Measurements from ENCODE around the gene AGFG2.
A peak's percentile ranks its signal among the peaks of the same experiment; 100 is the strongest.
"Not testable (repeated sequence)": the region's sequence is repeated elsewhere in the genome, so short reads cannot be mapped to it uniquely, and the experiment has no call there.

The AGFG2 gene

GRCh38 chr7:100538654-100539435 lies at the start of gene AGFG2:
TSS of gene AGFG2 (plus strand) at chr7:100539203. CDS start at chr7:100539347, 144 bp downstream.
- peak; percentile 100 for DNase-seq

DNA sequence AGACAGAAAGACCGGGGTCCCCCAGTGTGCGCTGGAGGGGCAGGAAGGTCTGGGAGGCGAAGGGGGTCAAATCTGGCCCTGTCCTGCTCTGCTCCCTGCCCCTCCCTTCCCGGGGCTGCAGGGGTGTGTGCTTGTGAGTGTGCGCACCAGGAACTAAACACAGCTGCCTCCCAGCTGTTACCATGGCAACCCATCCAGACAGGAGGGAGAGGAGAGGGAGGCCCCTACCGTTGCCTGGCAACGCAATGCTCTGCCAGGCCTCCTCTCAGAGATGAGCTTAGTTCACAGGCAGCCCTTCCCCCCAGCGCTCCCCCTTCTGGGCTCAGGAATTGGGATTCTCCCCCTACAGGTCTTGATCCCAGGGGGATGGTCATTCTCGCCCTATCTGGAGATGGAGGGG lies 49.2 kb upstream of the AGFG2 start:
- no peak for DNase-seq

DNA sequence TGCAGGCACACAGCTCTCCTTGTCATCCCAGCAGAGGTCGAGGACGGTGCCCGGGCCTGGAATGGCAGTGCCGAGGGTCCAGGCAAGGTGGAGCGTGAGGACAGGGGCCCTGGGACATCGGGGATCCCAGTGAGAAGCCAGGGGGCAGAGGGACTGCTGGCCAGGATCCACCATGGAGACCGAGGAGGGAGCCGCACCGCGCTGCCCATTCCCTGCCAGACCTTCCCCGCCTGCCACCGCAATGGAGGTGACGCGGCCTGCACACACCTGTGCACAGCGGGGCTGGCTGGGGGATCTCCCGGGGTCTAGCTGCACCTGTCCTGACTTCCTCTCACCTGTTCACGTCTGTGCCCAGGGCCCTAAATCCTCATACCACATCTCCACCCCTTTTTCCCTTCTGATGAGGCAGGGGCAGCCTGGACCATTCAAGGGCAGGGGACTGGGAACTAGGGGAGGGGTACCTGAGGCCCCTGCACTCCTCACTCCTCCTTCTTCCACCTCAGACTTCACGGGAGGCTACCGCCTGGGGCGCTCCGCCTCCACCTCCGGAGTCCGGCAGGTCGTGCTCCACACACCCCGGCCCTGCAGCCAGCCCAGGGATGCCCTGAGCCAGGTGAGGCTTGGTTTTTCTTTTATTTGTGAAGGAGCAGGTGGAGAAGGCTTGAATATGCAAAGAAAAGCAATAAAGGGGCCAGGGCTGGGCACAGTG lies 48.4 kb upstream of the AGFG2 start:
- no peak for DNase-seq

GRCh38 chr7:100491192-100491578 lies 47.8 kb upstream of the AGFG2 start:
- DNase-seq = no peak

DNA sequence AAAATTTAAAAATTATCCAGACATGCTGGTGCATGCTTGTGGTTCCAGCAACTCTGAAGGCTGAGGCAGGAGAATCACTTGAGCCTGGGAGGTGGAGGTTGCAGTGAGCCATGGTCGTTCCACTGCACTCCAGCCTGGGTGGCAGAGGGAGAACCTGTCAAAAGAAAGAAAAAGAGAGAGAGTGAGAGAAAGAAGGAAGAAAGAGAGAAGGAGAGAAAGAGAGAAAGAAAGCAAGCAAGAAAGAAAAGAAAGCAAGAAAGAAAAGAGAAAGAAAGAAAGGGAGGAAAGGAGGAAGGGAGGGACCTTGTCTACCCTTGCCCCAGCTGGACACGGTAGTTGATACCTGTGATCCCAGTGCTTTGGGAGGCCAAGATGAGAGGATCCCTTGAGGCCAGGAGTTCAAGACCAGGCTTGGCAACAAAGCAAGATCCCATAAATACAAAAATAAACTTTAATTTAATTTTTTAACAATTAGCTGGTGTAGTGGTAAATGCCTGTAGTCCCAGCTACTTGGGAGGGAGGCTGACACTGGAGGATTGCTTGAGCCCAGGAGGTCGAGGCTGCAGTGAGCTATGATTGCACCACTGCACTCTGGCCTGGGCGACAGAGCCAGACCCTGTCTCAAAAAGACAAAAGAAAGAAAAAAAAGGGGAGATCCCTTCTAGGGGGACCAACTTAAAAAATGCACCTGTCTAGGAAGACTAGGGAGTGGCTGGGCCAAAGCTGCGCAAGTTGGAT lies 46.1 kb upstream of the AGFG2 start:
- DNase-seq = no peak

DNA sequence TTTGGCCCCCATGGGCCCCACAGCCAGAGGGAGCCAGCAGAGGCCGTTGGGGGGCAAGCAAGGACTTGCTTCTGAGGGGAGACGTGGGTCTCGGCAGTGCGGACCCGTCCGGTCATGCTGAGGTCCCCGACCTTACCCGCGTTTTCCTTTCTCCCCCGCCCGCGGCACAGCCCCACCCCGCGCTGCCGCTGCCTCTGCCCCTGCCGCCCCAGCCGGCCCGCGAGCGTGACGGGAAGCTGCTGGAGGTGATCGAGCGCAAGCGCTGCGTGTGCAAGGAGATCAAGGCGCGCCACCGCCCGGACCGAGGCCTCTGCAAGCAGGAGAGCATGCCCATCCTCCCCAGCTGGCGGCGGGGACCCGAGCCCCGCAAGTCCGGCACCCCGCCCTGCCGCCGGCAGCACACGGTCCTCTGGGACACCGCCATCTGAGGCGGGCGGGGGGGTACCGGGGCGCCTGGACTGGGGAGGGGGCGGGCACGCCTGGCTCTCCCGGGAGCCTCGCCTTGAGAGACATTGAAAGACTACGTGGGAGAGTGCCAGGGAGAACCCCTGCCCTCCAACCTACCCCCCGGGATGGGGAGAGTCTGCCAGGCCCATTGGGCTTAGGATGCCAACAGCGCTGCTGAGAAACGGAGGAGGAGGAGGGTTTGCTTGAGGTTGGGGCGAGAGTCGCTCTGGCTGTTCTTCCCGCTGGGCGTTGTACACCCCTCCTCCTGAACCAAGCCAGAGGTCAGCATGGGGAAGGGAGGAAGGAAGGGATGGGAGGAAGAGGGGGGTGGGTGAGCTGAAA lies 45.3 kb upstream of the AGFG2 start:
- DNase-seq = no peak

- DNase-seq = no peak
These were observed 42.5 kb upstream of the AGFG2 start for GRCh38 chr7:100496509-100496908.

GRCh38 chr7:100500743-100501142 lies 38.3 kb upstream of the AGFG2 start:
- not testable (repeated sequence) for DNase-seq

- DNase-seq = not testable (repeated sequence)
These were observed 35.0 kb upstream of the AGFG2 start for GRCh38 chr7:100504031-100504430.

- no peak for DNase-seq
These were observed 34.0 kb upstream of the AGFG2 start for GRCh38 chr7:100504887-100505611.

DNA sequence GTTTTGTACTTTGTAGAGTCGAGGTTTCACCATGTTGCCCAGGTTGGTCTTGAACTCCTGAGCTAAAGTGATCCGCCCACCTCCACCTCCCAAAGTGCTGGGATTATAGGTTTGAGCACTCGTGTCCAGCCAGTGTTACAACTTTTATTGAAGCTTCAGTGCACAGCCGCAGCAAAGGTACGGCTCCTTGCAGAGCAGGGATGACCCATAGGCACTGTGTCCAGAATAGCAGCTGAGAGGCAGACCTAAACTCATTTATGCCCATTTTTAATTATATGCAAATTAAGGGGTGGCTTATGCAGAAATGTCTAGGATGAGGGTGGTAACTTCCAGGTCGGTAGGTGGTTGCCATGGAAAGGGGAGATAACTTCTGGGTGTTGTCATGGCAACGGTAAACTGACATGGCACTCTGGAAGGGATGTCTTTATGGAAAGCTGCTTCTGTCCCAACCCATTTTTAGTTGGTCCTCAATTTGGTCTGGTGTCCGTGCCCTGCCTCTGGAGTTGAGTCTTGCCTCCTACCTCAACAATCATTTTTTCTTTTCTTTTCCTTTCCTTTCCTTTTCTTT lies 32.6 kb upstream of the AGFG2 start:
- DNase-seq = no peak

- no peak for DNase-seq
These were observed 29.8 kb upstream of the AGFG2 start for GRCh38 chr7:100509231-100509630.

DNA sequence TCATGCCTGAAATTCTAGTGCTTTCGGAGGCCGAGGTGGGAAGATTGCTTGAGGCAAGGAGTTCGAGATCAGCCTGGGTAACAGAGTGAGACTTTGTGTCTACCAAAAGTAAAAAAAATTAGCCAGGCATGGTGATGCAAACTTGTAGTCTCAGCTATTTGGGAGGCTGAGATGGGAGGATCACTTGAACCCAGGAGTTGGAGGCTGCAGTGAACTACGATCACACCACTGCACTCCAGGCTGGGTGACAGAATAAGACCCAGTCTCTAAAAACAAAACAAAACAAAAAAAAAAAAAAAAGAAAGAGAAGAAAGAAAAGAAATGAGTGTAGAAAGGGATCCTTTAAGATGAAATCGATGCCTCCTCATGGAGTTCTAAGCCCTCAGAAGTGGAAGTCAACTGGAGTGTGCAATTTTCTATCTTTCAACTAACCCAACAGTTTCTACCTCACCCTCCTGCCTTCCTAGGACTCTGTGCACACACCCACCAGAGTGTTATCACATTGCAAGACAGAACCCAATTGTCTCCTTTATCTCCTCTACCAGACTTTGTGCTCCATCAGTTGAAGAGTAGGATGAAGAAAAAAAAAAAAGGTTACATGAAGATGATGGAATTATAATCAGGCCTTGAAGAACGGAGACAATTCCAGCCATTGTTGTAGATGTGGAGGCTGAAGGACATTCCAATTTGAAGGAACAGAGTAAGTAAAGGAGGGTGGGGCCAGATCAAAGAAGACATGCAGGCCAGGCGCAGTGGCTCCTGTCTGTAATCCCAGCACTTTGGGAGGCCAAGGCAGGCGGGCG lies 28.4 kb upstream of the AGFG2 start:
- DNase-seq = no peak

- DNase-seq = no peak
These were observed 25.7 kb upstream of the AGFG2 start for GRCh38 chr7:100513212-100513810.

DNA sequence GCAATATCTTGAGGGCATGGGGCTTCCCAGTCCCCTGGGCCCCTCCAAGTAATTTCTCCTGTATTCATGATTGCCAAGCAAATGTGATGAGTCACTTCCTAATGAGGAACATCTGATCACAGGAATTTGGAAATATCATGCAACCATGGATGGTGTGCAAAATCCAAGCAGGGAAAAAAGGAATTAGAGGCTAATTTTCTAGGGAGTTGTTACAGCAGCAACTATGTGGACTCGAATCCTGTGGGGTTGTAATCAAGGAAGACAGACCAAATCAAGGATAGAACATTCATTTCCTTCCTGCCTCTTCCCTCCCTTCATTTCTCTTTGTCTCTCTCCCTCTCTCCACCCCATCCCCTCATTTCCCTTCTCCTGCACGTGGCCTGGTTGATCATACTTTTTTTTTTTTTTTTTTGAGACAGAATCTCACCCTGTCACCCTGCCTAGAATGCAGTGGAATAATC lies 23.9 kb upstream of the AGFG2 start:
- DNase-seq = no peak

DNA sequence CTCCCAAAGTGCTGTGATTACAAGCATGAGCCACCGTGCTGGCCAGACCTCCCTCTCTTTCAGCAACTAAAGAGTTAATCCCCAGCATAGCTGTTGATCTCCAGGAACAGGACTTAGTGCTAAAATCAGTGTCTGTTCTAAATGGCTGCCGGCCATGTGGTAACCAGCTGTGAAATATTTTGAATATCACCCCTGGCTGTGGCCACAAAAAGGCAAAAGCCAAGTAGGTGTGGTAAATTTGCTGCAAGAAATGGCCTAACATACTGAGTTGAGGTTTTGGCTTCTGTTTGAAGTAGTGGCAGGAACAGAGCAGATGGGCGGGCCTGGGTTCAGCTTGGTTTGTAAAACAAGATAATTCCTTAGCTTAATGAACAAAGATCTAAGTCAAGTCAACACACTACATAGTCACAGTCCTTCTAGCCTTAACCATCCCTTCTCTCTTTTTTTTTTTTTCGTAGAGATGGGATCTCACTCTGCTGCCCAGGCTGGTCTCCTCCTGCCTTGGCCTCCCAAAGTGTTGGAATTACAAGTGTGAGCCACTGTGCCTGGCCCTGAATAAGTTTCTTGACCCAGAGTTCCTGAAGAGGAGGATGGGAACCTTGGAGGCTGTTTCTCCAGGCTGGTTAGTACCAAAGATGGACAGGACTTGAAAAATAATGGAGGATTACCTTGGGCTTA lies 22.7 kb upstream of the AGFG2 start:
- no peak for DNase-seq

DNA sequence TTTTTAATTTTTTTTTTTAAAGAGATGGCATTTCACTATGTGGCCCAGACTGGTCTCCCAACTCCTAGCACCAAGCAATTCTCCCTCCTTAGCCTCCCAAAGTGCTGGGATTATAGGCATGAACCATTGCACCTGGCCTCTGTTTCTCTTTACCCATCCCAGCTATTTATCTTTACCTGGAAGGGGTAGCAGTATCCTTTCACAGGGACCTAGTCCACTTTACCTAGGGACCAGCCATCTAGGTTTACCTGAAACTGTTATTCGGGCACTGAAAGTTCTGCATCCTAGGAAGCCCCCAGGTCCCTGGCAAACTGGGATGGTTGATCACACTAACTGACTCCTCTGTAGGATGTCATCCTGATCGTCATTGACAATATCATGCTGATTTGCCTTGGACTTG lies 21.7 kb upstream of the AGFG2 start:
- no peak for DNase-seq

GRCh38 chr7:100519580-100519979 lies 19.4 kb upstream of the AGFG2 start:
- DNase-seq = no peak

DNA sequence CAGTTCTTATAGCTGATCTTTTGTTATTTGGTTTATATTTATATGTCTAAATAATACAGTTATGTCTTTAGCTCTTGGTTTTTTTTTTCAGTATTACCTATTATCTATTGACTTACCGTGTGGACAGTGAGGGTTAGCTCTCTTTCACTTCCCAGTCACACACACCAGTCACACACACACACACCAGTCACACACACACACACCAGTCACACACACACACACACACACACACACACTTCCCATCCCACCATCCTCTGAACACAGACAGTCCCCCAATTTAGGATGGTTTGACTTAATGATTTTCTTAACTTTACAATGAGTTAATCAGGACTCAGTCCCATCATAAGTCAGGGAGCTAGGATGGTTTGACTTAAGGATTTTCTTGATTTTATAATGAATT lies 18.9 kb upstream of the AGFG2 start:
- no peak for DNase-seq

DNA sequence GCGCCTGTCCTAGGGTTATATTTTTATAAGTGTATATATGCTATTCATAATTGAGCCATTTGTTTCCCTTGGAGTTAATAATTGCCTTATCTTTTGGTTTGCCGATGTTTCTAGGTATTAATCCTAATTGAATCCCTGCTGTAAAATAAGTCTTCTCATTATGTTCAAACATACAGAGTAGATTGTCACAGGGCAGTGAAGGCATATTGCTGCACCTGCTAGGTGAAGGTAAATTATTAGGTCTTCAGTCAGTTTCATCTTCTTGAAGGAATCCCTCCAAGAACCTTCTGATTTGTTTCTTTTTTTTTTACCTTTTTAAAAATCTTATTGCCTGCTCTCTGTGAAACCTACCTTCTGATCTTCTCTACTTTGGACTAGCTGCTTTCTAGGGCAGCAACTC lies 17.9 kb upstream of the AGFG2 start:
- no peak for DNase-seq
